IMR-90 (cell line): ENCODE results near the gene EGF. TPM values are rescaled to one million over a fixed set of nuclear protein-coding genes. Genes with fewer than 3 reads are reported as not detected.

Source experiments
- ATAC-seq: fragments of 200-7000 bp; cut with Tn5 transposase; 2 replicates; pipeline ENCODE4 v1.9.1; 2020; ENCODE audit warnings: low read depth, mild to moderate bottlenecking, moderate library complexity
- BruUV-seq: library from RNA; stranded (reverse); fragments of 400-500 nt; replicated peaks from 2 replicates; lab custom pipeline; 2021; lab: Mats Ljungman, UMichigan
- CTCF ChIA-PET: fragments of 300-600 bp; formaldehyde crosslinking; extraction: SDS; loops from one replicate; lab custom pipeline; 2021; ENCODE audit warnings: antibody characterized with exemption; lab: Yijun Ruan, JAX
- POLR2A ChIA-PET: fragments of 300-600 bp; sonication (Branson Sonifier 250); formaldehyde crosslinking; loops from one replicate; lab custom pipeline; 2022; ENCODE audit warnings: antibody characterized with exemption; ENCODE audit not compliant: unreplicated experiment; lab: Charles Lee
- DNase-seq: peaks from one replicate; pipeline ENCODE4 v3.0.0; 2013
- H2AFZ ChIP-seq: replicated peaks from 2 replicates; pipeline ENCODE3; 2013; ENCODE audit warnings: low read length, mild to moderate bottlenecking; ENCODE audit not compliant: poor library complexity
- H2AK5ac ChIP-seq: 2 replicates; pipeline ENCODE4 v1.6.1; 2013; ENCODE audit warnings: low read depth, low read length, inconsistent platforms
- H2AK9ac ChIP-seq: replicated peaks from 2 replicates; pipeline ENCODE3; 2013; ENCODE audit warnings: mild to moderate bottlenecking, low read depth, low read length, moderate library complexity; ENCODE audit not compliant: poor library complexity
- H2BK120ac ChIP-seq: 2 replicates; pipeline ENCODE4 v1.6.1; 2013; ENCODE audit warnings: low read depth, low read length, inconsistent platforms
- H2BK15ac ChIP-seq: 3 replicates; pipeline ENCODE4 v1.6.1; 2013; ENCODE audit warnings: low read depth, low read length, inconsistent platforms
- H2BK20ac ChIP-seq: 2 replicates; pipeline ENCODE4 v1.6.1; 2013; ENCODE audit warnings: low read depth, mild to moderate bottlenecking, inconsistent platforms, low read length, moderate library complexity
- H2BK5ac ChIP-seq: 2 replicates; pipeline ENCODE4 v1.6.1; 2013; ENCODE audit warnings: mild to moderate bottlenecking, low read depth, low read length, inconsistent platforms; ENCODE audit not compliant: poor library complexity, severe bottlenecking
- H3K14ac ChIP-seq: replicated peaks from 2 replicates; pipeline ENCODE4 v1.6.1; 2013; ENCODE audit warnings: low read depth, low read length, inconsistent platforms
- H3K18ac ChIP-seq: 2 replicates; pipeline ENCODE4 v1.6.1; 2013; ENCODE audit warnings: low read depth, low read length, control low read depth
- H3K23ac ChIP-seq: 2 replicates; pipeline ENCODE4 v1.6.1; 2013; ENCODE audit warnings: low read depth, low read length, inconsistent platforms
- H3K27ac ChIP-seq: 2 replicates; pipeline ENCODE4 v1.5.1; 2013; ENCODE audit warnings: mild to moderate bottlenecking, control low read depth, low read length; ENCODE audit not compliant: insufficient read depth
- H3K27me3 ChIP-seq: 2 replicates; pipeline ENCODE4 v1.6.1; 2013; ENCODE audit warnings: low read length; ENCODE audit not compliant: control insufficient read depth, insufficient read depth
- H3K36me3 ChIP-seq: 2 replicates; pipeline ENCODE4 v1.6.1; 2013; ENCODE audit warnings: low read length, mixed read lengths; ENCODE audit not compliant: control insufficient read depth, insufficient read depth
- H3K4ac ChIP-seq: 2 replicates; pipeline ENCODE4 v1.6.1; 2013; ENCODE audit warnings: low read depth, low read length, inconsistent platforms
- H3K4me1 ChIP-seq: 2 replicates; pipeline ENCODE4 v1.6.1; 2013; ENCODE audit warnings: low read length, mixed read lengths; ENCODE audit not compliant: control insufficient read depth, insufficient read depth
- H3K4me2 ChIP-seq: 2 replicates; pipeline ENCODE4 v1.6.1; 2013; ENCODE audit warnings: low read depth, mild to moderate bottlenecking, control low read depth, low read length, moderate library complexity
- H3K4me3 ChIP-seq: 2 replicates; pipeline ENCODE4 v1.5.1; 2013; ENCODE audit warnings: low read depth, mild to moderate bottlenecking, control low read depth, low read length, moderate library complexity; ENCODE audit not compliant: insufficient read depth
- H3K56ac ChIP-seq: 2 replicates; pipeline ENCODE4 v1.6.1; 2013; ENCODE audit warnings: low read length, inconsistent platforms; ENCODE audit not compliant: insufficient read depth; ENCODE audit errors: extremely low read depth
- H3K79me1 ChIP-seq, 2 experiments: 2 replicates each; pipeline ENCODE4 v1.6.1; 2013; ENCODE audit warnings: low read length in 2 of 2, inconsistent platforms in 1 of 2, low read depth in 1 of 2
- H3K9ac ChIP-seq: 2 replicates; pipeline ENCODE4 v1.6.1; 2013; ENCODE audit warnings: low read depth, low read length, control low read depth
- H3K9me1 ChIP-seq: 2 replicates; pipeline ENCODE4 v1.6.1; 2013; ENCODE audit warnings: low read length, inconsistent platforms; ENCODE audit not compliant: insufficient read depth
- H3K9me3 ChIP-seq: 2 replicates; pipeline ENCODE4 v1.6.1; 2013; ENCODE audit warnings: low read length; ENCODE audit not compliant: control insufficient read depth, insufficient read depth
- H4K20me1 ChIP-seq: 2 replicates; pipeline ENCODE4 v1.6.1; 2013; ENCODE audit warnings: low read length, inconsistent platforms; ENCODE audit not compliant: insufficient read depth
- H4K5ac ChIP-seq: 2 replicates; pipeline ENCODE4 v1.6.1; 2013; ENCODE audit warnings: mild to moderate bottlenecking, low read depth, low read length, control low read depth
- H4K8ac ChIP-seq, 2 experiments: 2 replicates each; pipeline ENCODE4 v1.6.1; 2013; ENCODE audit warnings: low read depth in 2 of 2, low read length in 2 of 2, control low read depth in 1 of 2, inconsistent platforms in 1 of 2
- H4K91ac ChIP-seq: 2 replicates; pipeline ENCODE4 v1.6.1; 2013; ENCODE audit warnings: low read depth, low read length, inconsistent platforms; ENCODE audit not compliant: insufficient read depth
- BHLHE40 ChIP-seq: fragments of 150-350 bp; IDR thresholded peaks from 2 replicates; pipeline ENCODE4 v1.6.1; 2016; ENCODE audit warnings: mild to moderate bottlenecking, low read depth, low read length
- CEBPB ChIP-seq: IDR thresholded peaks from 2 replicates; pipeline ENCODE4 v1.6.1; 2012; ENCODE audit warnings: low read depth, low read length, improper control_type of control experiment
- CHD1 ChIP-seq: IDR thresholded peaks from 2 replicates; pipeline ENCODE4 v1.6.1; 2012; ENCODE audit warnings: low read depth, low read length, improper control_type of control experiment
- CTCF ChIP-seq: conservative IDR thresholded peaks from 2 replicates; pipeline ENCODE4 v1.5.1; 2012; ENCODE audit warnings: mild to moderate bottlenecking, low read depth, low read length, improper control_type of control experiment
- FOS ChIP-seq: fragments of 150-350 bp; IDR thresholded peaks from 2 replicates; pipeline ENCODE4 v1.6.1; 2016; ENCODE audit warnings: low read depth, low read length
- MAFK ChIP-seq: IDR thresholded peaks from 2 replicates; pipeline ENCODE4 v1.6.1; 2012; ENCODE audit warnings: low read depth, low read length, improper control_type of control experiment
- MAZ ChIP-seq: IDR thresholded peaks from 2 replicates; pipeline ENCODE4 v1.6.1; 2012; ENCODE audit warnings: low read depth, mild to moderate bottlenecking, low read length, improper control_type of control experiment, moderate library complexity, borderline replicate concordance
- MXI1 ChIP-seq: IDR thresholded peaks from 2 replicates; pipeline ENCODE4 v1.6.1; 2012; ENCODE audit warnings: low read depth, mild to moderate bottlenecking, low read length, moderate library complexity, borderline replicate concordance
- NFE2L2 ChIP-seq: fragments of 150-350 bp; IDR thresholded peaks from 2 replicates; pipeline ENCODE4 v1.6.1; 2016; ENCODE audit warnings: low read depth, mild to moderate bottlenecking, low read length
- POLR2A ChIP-seq: IDR thresholded peaks from 2 replicates; pipeline ENCODE4 v1.6.1; 2012; ENCODE audit warnings: mild to moderate bottlenecking, low read depth, low read length
- RAD21 ChIP-seq: IDR thresholded peaks from 2 replicates; pipeline ENCODE4 v1.6.1; 2012; ENCODE audit warnings: low read length, improper control_type of control experiment
- RCOR1 ChIP-seq: IDR thresholded peaks from 2 replicates; pipeline ENCODE4 v1.6.1; 2012; ENCODE audit warnings: mild to moderate bottlenecking, low read length, improper control_type of control experiment; ENCODE audit not compliant: insufficient replicate concordance
- RFX5 ChIP-seq: IDR thresholded peaks from 2 replicates; pipeline ENCODE4 v1.8.0; 2012; ENCODE audit warnings: low read depth, mild to moderate bottlenecking, low read length, moderate library complexity
- SMC3 ChIP-seq: fragments of 150-350 bp; IDR thresholded peaks from 2 replicates; pipeline ENCODE4 v1.6.1; 2016; ENCODE audit warnings: low read depth, mild to moderate bottlenecking, antibody characterized with exemption, low read length, moderate library complexity
- USF2 ChIP-seq: fragments of 150-350 bp; IDR thresholded peaks from 2 replicates; pipeline ENCODE4 v1.6.1; 2017; ENCODE audit warnings: mild to moderate bottlenecking, antibody characterized with exemption, low read length, low read depth
- WGBS, 2 experiments: methylation state at CpG; one replicate each; pipeline versions ENCODE4 v1.1.5 to v1.1.7; 2013; ENCODE audit warnings: missing lambda C conversion rate in 2 of 2; ENCODE audit not compliant: insufficient read length in 1 of 2; ENCODE audit errors: extremely low coverage in 2 of 2; 5-methylcytosine and 5-hydroxymethylcytosine counted together
- dilution Hi-C: fragments of 300-500 bp; cut with HindIII; formaldehyde crosslinking; loops from one replicate; pipeline ENCODE4 v1.14.3; 2018; ENCODE audit warnings: low sequenced_read_pairs; ENCODE audit not compliant: unreplicated experiment
- in situ Hi-C: fragments of 300-500 bp; cut with MboI; formaldehyde crosslinking; loops from 3 replicates; pipeline ENCODE4 v1.14.3; 2019; ENCODE audit warnings: low sequenced_read_pairs, inconsistent platforms, mixed read lengths
- intact Hi-C: fragments of 100-400 bp; cut with micrococcal nuclease; formaldehyde crosslinking; loops from 2 replicates; pipeline ENCODE4 v1.10.0; 2022
- polyA plus RNA-seq, 3 experiments: library from polyadenylated mRNA; depleted of rRNA; stranded (reverse); fragments of >200 nt; gene quantifications; 2 replicates each; pipeline ENCODE4 v1.2.3, GENCODE V29; 2012; ENCODE audit warnings: low replicate concordance in 1 of 3
- total RNA-seq: library from RNA; depleted of rRNA; stranded (reverse); fragments of >200 nt; gene quantifications from 2 replicates; pipeline ENCODE4 v1.2.3, GENCODE V29; 2012
- TF ChIP-seq, protein P1 (sequence below): fragments of 150-350 bp; IDR thresholded peaks from 2 replicates; pipeline ENCODE4 v1.6.1; 2016; ENCODE audit warnings: low read depth, mild to moderate bottlenecking, low read length, moderate library complexity, borderline replicate concordance

Gene EGF
- total and polyA plus RNA-seq, 2 of the 4 experiments (the other 2 are of a cell fraction): 1.7 to 2.2 TPM

- Histone ChIP-seq H4K5ac (no peak overlapping the region), H2BK20ac (no peak overlapping the region), H4K8ac (no peak overlapping the region), H3K36me3 (peaks cover 3% of the 10 kb centered on the region), H3K4me1 (peaks cover 5% of the 10 kb centered on the region; the same call in 1 of the 2 replicates), H3K4ac (no peak overlapping the region), H2AK9ac (no peak overlapping the region), H2BK120ac (no peak overlapping the region), H3K79me1 (no peaks in the 10 kb centered on the region), H3K27ac (no peak overlapping the region), H2AFZ (no peak overlapping the region), H3K9me1 (no peaks in the 10 kb centered on the region), H3K4me2 (no peak overlapping the region), H3K18ac (no peak overlapping the region), H4K91ac (no peak overlapping the region), H3K27me3 (no peaks in the 10 kb centered on the region), H2BK15ac (no peak overlapping the region), H3K9ac (no peak overlapping the region), H3K14ac (no peak overlapping the region), H2BK5ac (no peak overlapping the region), H3K23ac (no peak overlapping the region), H3K4me3 (no peak overlapping the region), H2AK5ac (no peak overlapping the region), H3K9me3 (no peaks in the 10 kb centered on the region), H4K20me1 (no peaks in the 10 kb centered on the region), H3K56ac (no peak overlapping the region)
- dilution Hi-C loops (no loop called here), intact Hi-C loops (no loop called here), in situ Hi-C loops (no loop called here)
- BruUV-seq: no TSS peak
- ATAC-seq: peak; percentile 42
- DNase-seq: peak; percentile 68
- WGBS, 2 experiments: 33% methylated on average over 1 of the region's 5 CpGs; no CpG with 5 or more reads in 1 of the 2 experiments
- CTCF ChIA-PET: interaction anchor here (0.5 to 1.0 kb wide), 2 partner anchors 38 to 46 kb away, joined by 3 read pairs; no protein-coding TSS in a partner anchor
- POLR2A ChIA-PET: no interaction called here
- no peak for TF ChIP-seq MXI1
- TF ChIP-seq FOS: no peak
- TF ChIP-seq RCOR1: no peak
- no peak for TF ChIP-seq CTCF
- TF ChIP-seq RFX5: no peak
- no peak for TF ChIP-seq NFE2L2
- no peak for TF ChIP-seq RAD21
- no peak for TF ChIP-seq POLR2A
- TF ChIP-seq BHLHE40: no peak
- TF ChIP-seq MAZ: no peak
- TF ChIP-seq CHD1: no peak
- TF ChIP-seq, protein P1, sequence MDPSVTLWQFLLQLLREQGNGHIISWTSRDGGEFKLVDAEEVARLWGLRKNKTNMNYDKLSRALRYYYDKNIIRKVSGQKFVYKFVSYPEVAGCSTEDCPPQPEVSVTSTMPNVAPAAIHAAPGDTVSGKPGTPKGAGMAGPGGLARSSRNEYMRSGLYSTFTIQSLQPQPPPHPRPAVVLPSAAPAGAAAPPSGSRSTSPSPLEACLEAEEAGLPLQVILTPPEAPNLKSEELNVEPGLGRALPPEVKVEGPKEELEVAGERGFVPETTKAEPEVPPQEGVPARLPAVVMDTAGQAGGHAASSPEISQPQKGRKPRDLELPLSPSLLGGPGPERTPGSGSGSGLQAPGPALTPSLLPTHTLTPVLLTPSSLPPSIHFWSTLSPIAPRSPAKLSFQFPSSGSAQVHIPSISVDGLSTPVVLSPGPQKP: no peak
- no peak for TF ChIP-seq MAFK
- TF ChIP-seq SMC3: no peak
- TF ChIP-seq USF2: no peak
- TF ChIP-seq CEBPB: no peak
These were observed 133.9 kb downstream of the EGF start for GRCh38 chr4:110046588-110047049.
